ENCODE measurements around the gene CES5A.
"Not testable (repeated sequence)": the region's sequence is repeated elsewhere in the genome, so short reads cannot be mapped to it uniquely, and the experiment has no call there.

CES5A gene

GRCh38 chr16:55828680-55829079, 46.5 kb downstream of the CES5A start:
- DNase-seq (ENCODE audit: low read depth) = no peak

GRCh38 chr16:55825115-55825728, 50.0 kb downstream of the CES5A start:
- no peak for DNase-seq (ENCODE audit: low read depth)

- DNase-seq (ENCODE audit: low read depth) = no peak
Measured at GRCh38 chr16:55824473-55825000, 50.6 kb downstream of the CES5A start.

DNA sequence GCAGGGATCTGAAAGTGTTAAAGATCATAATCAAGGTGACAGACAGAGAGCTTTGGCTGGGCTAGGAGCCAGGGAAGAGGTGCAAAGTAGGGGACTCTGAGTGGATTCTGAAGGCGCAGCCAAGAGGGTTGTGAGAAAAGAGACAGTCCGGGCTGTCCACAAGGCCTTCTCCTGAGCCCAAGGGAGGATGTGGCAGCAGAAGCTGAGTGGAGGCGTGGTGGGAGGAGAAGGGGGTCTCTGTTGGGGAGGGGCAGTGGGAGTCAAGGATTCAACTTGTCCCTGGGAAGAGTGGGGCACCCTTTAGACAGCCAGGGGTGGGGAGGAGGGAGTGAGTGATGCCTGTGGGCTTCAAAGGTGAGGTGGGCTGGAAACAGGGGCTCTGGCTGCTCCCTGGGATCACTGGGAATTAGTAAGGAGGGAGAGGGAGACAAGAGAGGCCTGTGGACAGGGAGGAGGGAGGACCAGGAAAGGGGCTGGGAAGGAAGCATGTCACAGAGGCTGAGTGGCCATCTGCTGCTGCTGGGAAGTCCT, 52.8 kb downstream of the CES5A start:
- no peak for DNase-seq (ENCODE audit: low read depth)

DNA sequence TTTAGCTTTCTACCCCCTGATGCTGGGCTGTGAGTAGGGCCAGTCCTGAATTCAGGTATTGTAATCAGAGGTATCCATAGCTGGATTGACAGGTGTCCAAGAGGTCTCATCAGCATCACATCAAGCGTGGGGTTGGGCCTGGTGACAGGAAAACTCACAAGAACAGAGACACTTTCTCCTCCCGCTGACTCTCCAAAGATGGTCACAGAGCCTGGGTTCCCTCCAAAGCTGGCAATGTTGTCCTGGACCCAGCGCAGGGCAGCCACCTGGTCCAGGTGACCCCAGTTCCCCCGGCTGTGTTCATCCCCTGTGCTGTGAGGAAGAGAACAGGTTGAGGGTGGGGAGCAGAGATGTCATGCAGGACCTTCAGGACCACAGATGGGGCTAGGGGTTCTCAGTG, 54.0 kb downstream of the CES5A start:
- DNase-seq (ENCODE audit: low read depth) = no peak

DNA sequence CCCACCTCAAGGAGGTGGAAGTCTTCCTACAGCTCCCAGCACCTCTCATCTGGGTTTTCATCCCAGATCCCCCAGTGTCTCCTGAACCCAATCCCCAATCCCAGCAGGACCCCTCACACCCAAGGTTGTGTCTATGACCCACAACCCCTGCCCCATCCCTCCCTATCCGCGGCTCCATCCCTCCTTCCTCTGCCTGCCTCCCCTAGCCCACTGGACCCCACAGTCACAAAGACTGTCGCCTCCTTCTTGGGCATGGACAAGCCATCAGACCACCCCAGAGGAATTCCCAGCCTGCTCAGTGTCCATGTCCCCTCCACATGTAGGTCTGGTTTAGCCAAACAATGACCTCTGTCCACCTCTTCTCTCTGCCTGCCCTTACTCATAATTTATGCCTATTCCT, 54.6 kb downstream of the CES5A start:
- no peak for DNase-seq (ENCODE audit: low read depth)

DNA sequence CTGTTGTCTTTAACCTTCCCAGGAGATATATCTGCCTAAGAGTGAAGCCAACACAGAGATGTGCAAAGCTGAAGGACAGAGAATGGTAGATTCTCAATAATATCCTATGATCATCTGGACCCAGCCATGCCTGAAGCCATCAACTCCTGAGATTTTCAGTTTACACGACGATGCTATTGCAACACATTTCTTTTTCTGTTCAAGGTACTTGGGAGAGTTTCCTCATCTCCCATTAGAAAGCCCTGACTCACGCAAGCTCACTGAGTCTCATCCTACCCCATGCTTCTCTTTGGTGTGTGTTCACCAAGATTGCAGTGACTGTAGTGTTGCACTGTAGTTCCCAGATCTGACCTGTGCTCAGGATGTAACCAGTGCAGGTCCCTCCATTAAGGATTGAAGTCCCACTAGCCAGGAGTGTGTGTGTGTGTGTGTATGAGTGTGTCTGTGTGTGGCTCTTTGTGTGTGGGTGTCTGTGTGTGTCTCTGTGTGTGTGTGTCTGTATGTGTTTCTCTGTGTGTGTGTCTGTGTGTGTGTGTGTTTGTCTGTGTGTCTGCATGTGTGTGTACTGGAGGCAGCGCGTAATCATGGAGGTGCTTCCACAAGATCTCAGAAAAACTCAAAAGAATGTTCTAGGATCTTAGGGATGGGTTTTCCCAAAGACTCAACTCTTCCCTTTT, 57.8 kb downstream of the CES5A start:
- DNase-seq (ENCODE audit: low read depth) = no peak

GRCh38 chr16:55816222-55816621, 59.0 kb downstream of the CES5A start:
- not testable (repeated sequence) for DNase-seq (ENCODE audit: low read depth)

DNA sequence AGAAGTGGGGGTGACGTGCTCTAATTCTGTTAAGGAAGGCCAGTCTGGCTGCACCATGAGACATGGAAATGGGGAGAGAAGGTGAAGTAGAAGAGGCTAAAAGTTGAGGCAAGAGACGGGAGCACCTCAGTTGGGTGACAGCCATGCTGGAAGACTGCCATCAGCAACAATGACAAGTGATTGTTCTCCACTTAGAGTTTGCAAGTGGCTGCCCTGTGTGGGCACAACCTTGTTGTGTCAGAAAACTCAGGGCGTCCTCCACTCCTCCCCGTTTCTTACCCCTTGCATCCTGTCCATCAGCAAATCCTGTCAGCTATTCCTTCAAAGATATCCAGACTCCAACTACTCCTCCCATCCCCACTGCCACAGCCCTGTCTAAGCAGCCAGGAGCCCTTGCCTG, 59.9 kb downstream of the CES5A start:
- no peak for DNase-seq (ENCODE audit: low read depth)

- DNase-seq (ENCODE audit: low read depth) = not testable (repeated sequence)
Measured at GRCh38 chr16:55814174-55814573, 61.0 kb downstream of the CES5A start.

- not testable (repeated sequence) for DNase-seq (ENCODE audit: low read depth)
Measured at GRCh38 chr16:55813730-55814129, 61.4 kb downstream of the CES5A start.

- no peak for DNase-seq (ENCODE audit: low read depth)
Measured at GRCh38 chr16:55812951-55813350, 62.2 kb downstream of the CES5A start.

DNA sequence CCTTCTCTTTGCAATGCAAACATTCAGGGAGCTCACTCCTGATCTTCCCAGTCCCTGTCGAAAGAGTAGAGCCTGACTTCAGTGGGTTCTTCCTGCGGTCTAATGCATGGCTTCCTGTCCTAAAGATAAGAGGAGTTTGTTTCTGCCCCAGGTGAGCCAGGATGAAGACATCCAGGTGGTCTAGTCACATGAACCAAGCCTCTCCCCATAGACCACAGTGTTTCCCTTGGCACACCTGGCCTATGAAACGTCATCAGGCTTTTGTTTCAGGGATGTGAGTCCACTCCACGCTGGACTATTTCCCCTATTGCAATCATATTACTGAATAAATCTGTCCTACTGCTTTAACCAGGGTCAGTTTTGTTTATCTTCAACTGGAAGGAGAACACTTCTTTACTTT, 63.4 kb downstream of the CES5A start:
- no peak for DNase-seq (ENCODE audit: low read depth)

- no peak for DNase-seq (ENCODE audit: low read depth)
Measured at GRCh38 chr16:55810451-55810961, 64.7 kb downstream of the CES5A start.

- DNase-seq (ENCODE audit: low read depth) = no peak
Measured at GRCh38 chr16:55809851-55810250, 65.3 kb downstream of the CES5A start.

GRCh38 chr16:55809386-55809785, 65.8 kb downstream of the CES5A start:
- no peak for DNase-seq (ENCODE audit: low read depth)

- DNase-seq (ENCODE audit: low read depth) = not testable (repeated sequence)
Measured at GRCh38 chr16:55808286-55808685, 66.9 kb downstream of the CES5A start.

GRCh38 chr16:55805104-55805503, 70.1 kb downstream of the CES5A start:
- not testable (repeated sequence) for DNase-seq (ENCODE audit: low read depth)

- not testable (repeated sequence) for DNase-seq (ENCODE audit: low read depth)
Measured at GRCh38 chr16:55803681-55804080, 71.5 kb downstream of the CES5A start.
